Glutamatergic neuron (in vitro differentiated cells): ENCODE results near the gene ZNF280C. TPM values are rescaled to one million over a fixed set of nuclear protein-coding genes. Genes with fewer than 3 reads are reported as not detected.
A peak's percentile ranks its signal among the peaks of the same experiment; 100 is the strongest.

Source experiments
- DNase-seq: peaks from one replicate; pipeline ENCODE4 v3.0.0; 2022
- H3K27ac Mint-ChIP-seq: one replicate; pipeline ENCODE4 v1.8.0; 2020; ENCODE audit warnings: mild to moderate bottlenecking, mixed read lengths, inconsistent platforms; ENCODE audit not compliant: unreplicated experiment
- H3K27me3 Mint-ChIP-seq: one replicate; pipeline ENCODE4 v1.8.0; 2020; ENCODE audit warnings: mild to moderate bottlenecking, moderate library complexity, mixed read lengths, inconsistent platforms; ENCODE audit not compliant: unreplicated experiment
- H3K36me3 Mint-ChIP-seq: one replicate; pipeline ENCODE4 v1.8.0; 2020; ENCODE audit warnings: mild to moderate bottlenecking, mixed read lengths, inconsistent platforms; ENCODE audit not compliant: unreplicated experiment
- H3K4me1 Mint-ChIP-seq: one replicate; pipeline ENCODE4 v1.8.0; 2020; ENCODE audit warnings: mild to moderate bottlenecking, low read depth, mixed read lengths, inconsistent platforms; ENCODE audit not compliant: unreplicated experiment
- H3K4me3 Mint-ChIP-seq: one replicate; pipeline ENCODE4 v1.8.0; 2020; ENCODE audit warnings: mild to moderate bottlenecking, mixed read lengths, inconsistent platforms; ENCODE audit not compliant: unreplicated experiment
- H3K9me3 Mint-ChIP-seq: one replicate; pipeline ENCODE4 v1.8.0; 2020; ENCODE audit warnings: mild to moderate bottlenecking, moderate library complexity, mixed read lengths, inconsistent platforms; ENCODE audit not compliant: unreplicated experiment
- total RNA-seq: library from RNA; stranded (reverse); fragmentation: NEBNext Ultra II Directional; extraction: Animal tissue kit (Norgen Biotek cat#: 25700); gene quantifications from one replicate; pipeline ENCODE4 v1.2.1, GENCODE V29; 2021; ENCODE audit not compliant: unreplicated experiment
- TF ChIP-seq, protein P1 (sequence below): fragments of 200-600 bp; sonication (generic); IDR thresholded peaks from one replicate; pipeline ENCODE4 v1.5.0; 2021; ENCODE audit not compliant: partially characterized antibody, unreplicated experiment

ZNF280C gene
- total RNA-seq, 1 donor from 2014 or later, result 13.0 TPM

DNA sequence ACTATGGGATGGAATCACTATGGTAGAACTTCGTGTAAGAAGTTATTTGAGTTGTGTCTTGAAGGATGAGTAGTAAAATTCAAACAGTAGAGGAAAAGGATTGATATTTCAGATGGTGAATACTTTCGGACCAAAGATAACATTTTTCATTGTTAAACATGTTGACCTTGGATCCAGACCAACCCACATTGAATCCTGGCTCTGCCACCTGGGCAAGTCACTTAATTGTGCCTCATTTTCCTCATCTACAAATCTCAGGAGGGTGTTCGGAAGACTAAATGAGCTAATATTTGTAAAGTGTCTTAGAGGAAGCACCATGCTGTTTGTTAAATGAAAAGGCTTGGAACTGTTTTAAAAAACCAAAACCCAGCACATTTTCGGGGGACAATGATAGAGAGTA, 101.7 kb downstream of the ZNF280C start:
- peak overlapping the region; percentile 99 for H3K4me3 Mint-ChIP-seq
- DNase-seq, result no peak
- peak overlapping the region; percentile 22 for H3K27ac Mint-ChIP-seq
- peaks cover 7% of the 10 kb centered on the region for H3K4me1 Mint-ChIP-seq
- no peaks in the 10 kb centered on the region for H3K36me3 Mint-ChIP-seq
- TF ChIP-seq, protein P1, sequence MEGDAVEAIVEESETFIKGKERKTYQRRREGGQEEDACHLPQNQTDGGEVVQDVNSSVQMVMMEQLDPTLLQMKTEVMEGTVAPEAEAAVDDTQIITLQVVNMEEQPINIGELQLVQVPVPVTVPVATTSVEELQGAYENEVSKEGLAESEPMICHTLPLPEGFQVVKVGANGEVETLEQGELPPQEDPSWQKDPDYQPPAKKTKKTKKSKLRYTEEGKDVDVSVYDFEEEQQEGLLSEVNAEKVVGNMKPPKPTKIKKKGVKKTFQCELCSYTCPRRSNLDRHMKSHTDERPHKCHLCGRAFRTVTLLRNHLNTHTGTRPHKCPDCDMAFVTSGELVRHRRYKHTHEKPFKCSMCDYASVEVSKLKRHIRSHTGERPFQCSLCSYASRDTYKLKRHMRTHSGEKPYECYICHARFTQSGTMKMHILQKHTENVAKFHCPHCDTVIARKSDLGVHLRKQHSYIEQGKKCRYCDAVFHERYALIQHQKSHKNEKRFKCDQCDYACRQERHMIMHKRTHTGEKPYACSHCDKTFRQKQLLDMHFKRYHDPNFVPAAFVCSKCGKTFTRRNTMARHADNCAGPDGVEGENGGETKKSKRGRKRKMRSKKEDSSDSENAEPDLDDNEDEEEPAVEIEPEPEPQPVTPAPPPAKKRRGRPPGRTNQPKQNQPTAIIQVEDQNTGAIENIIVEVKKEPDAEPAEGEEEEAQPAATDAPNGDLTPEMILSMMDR, result no peak
- H3K27me3 Mint-ChIP-seq, result no peaks in the 10 kb centered on the region
- H3K9me3 Mint-ChIP-seq, result peaks cover 3% of the 10 kb centered on the region

DNA sequence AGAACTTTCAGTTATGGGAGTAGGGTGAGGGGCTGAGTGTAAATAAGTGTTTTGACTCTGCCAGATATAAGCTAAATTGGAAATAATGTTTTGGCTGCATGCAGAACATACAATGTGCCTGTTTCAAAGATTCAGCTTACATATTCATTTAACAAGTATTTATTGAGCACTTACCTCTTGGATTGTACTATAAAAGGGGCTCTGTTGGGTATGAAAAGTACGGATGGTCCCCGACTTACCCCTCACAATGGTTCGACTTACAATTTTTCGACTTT, 102.3 kb downstream of the ZNF280C start:
- Mint-ChIP-seq H3K9me3 (peaks cover 3% of the 10 kb centered on the region), H3K36me3 (no peaks in the 10 kb centered on the region), H3K27me3 (no peaks in the 10 kb centered on the region), H3K4me3 (peak overlapping the region; percentile 99), H3K4me1 (peaks cover 7% of the 10 kb centered on the region), H3K27ac (peak overlapping the region; percentile 86)
- DNase-seq, result no peak
- TF ChIP-seq, protein P1, result no peak

DNA sequence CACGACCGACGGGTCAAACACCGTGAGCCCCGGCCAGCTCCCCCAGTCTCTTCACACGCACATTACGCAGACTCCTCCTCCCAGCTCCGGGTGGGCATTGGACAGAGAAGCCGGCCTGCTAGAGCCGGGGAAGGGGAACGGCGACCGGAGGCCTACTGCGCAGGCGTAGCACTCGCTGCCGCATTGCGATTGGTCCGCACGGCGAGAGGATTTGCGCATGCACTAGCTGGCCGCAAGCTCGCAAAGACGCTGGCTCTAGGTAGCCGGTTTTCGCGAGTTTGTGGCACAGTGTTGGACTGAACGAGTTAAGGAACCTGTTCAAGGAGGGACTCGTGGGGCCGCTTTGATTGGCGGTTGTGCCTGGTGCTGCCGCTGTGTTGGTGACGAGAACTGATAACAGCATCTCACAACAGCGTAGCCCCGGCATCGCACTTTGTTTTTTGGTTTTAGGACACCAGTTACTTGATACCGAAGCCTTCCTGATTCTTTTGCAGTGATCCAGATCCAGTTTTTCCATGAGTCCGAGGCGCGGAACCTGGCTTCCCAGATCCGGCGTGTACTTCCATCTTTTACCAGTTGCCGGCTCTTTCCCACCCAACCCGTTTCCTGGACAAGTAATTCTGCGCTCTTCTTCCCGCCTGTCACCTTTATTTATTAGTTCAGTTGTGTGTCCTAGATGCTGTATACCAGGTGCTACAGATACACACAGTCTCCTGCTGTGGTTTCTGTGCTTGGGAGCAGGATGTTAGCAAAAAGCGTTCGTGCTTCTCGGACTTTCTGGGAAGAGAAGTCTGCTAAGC, 102.8 kb downstream of the ZNF280C start, which contains the start of gene AIFM1:
Gene AIFM1 (minus strand): TSS at position 139 of the 800 bp plus-strand sequence. CDS start 185 bp downstream, outside the sequence.
- TF ChIP-seq, protein P1, result no peak
- peaks cover 7% of the 10 kb centered on the region for H3K4me1 Mint-ChIP-seq
- H3K4me3 Mint-ChIP-seq, result peak within 1 kb of the TSS; percentile 99
- H3K27me3 Mint-ChIP-seq, result no peaks in the 10 kb centered on the region
- peak within 1 kb of the TSS; percentile 86 for H3K27ac Mint-ChIP-seq
- H3K36me3 Mint-ChIP-seq, result no peaks in the 10 kb centered on the region
- peak; percentile 92 for DNase-seq
- peaks cover 3% of the 10 kb centered on the region for H3K9me3 Mint-ChIP-seq

DNA sequence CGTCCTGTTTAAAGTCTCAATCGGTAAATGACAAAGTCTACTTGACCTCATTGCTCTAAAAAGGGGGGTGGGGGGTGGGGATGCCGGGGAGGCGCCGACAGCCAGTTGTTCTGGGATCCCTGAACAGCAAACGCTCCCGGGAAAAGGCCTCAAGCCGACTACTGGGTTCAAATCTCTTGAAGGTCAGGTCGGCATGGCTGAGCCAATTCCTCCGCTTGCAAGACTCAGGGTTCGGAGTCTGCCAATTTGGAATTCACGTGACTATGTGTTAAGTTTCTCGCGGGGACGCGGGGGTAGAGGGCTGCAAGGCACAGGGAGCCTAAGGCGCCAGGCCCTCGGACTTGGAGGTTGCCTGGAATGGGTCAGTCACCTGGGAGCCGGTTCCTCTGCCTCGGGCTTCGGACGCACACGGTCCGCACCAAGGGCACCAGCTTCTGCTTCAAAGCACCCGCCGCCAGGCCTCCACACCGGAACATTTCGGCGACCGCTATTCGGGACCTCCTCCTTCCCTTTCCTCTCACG, 103.5 kb downstream of the ZNF280C start:
- TF ChIP-seq, protein P1, result no peak
- Mint-ChIP-seq H3K27ac (peak overlapping the region; percentile 76), H3K27me3 (no peaks in the 10 kb centered on the region), H3K4me1 (peaks cover 4% of the 10 kb centered on the region), H3K36me3 (no peaks in the 10 kb centered on the region), H3K4me3 (peak overlapping the region; percentile 99), H3K9me3 (peaks cover 3% of the 10 kb centered on the region)
- DNase-seq, result no peak

DNA sequence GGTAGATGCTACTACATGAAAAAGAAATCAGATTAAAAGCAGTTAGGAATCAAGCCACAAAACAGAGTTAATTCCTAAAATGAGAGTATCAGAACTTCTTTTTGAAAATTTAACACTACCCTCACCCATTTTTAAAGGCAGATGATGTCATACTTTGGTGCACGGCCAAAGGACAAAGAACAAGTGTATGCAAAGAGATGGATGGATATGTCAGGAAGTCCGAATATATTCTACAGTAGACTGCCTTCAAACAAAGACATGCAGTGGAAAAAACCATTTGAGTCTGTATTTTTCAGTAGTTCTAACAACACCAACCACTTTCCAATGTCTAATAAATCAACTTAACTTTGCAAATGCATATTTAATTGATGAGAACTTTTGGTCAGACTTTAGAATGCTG, 105.3 kb downstream of the ZNF280C start:
- Mint-ChIP-seq H3K9me3 (peaks cover 3% of the 10 kb centered on the region), H3K27ac (no peak overlapping the region), H3K4me1 (peaks cover 9% of the 10 kb centered on the region), H3K4me3 (peak overlapping the region; percentile 46), H3K27me3 (no peaks in the 10 kb centered on the region), H3K36me3 (no peaks in the 10 kb centered on the region)
- DNase-seq, result no peak
- TF ChIP-seq, protein P1, result no peak
